ENCODE data around the gene MYRIP. TPM values are rescaled to one million over a fixed set of nuclear protein-coding genes. Genes with fewer than 3 reads are reported as not detected.

MYRIP gene
- total RNA-seq, 1 experiment from 2014 or later, result not detected

- in situ Hi-C loops (cut with HindIII; ENCODE audit: low sequenced_read_pairs), result no loop called here
- no peak for DNase-seq (ENCODE audit: low spot score)
Measured at GRCh38 chr3:40230382-40230781, 421.0 kb downstream of the MYRIP start.

GRCh38 chr3:40232626-40233025, 423.2 kb downstream of the MYRIP start:
- in situ Hi-C loops (cut with HindIII; ENCODE audit: low sequenced_read_pairs), result no loop called here
- no peak for DNase-seq (ENCODE audit: low spot score)

GRCh38 chr3:40237159-40237558, 427.8 kb downstream of the MYRIP start:
- no peak for DNase-seq (ENCODE audit: low spot score)
- in situ Hi-C loops (cut with HindIII; ENCODE audit: low sequenced_read_pairs), result no loop called here

GRCh38 chr3:40237889-40238571, 428.6 kb downstream of the MYRIP start:
- DNase-seq (ENCODE audit: low spot score), result peak; percentile 34
- in situ Hi-C loops (cut with HindIII; ENCODE audit: low sequenced_read_pairs), result no loop called here

GRCh38 chr3:40240921-40241320, 431.5 kb downstream of the MYRIP start:
- in situ Hi-C loops (cut with HindIII; ENCODE audit: low sequenced_read_pairs), result no loop called here

GRCh38 chr3:40242216-40242615, 432.8 kb downstream of the MYRIP start:
- in situ Hi-C loops (cut with HindIII; ENCODE audit: low sequenced_read_pairs), result no loop called here
- DNase-seq (ENCODE audit: low spot score), result peak; percentile 17

More at GRCh38 chr3:40240921-40241320, 431.5 kb downstream of the MYRIP start:
- no peak for DNase-seq (ENCODE audit: low spot score)

- in situ Hi-C loops (cut with HindIII; ENCODE audit: low sequenced_read_pairs), result no loop called here
- no peak for DNase-seq (ENCODE audit: low spot score)
Measured at GRCh38 chr3:40242638-40243037, 433.2 kb downstream of the MYRIP start.

- in situ Hi-C loops (cut with HindIII; ENCODE audit: low sequenced_read_pairs), result no loop called here
- DNase-seq (ENCODE audit: low spot score), result no peak
Measured at GRCh38 chr3:40243056-40243455, 433.6 kb downstream of the MYRIP start.

GRCh38 chr3:40247714-40248454, 438.5 kb downstream of the MYRIP start:
- no peak for DNase-seq (ENCODE audit: low spot score)
- in situ Hi-C loops (cut with HindIII; ENCODE audit: low sequenced_read_pairs), result no loop called here

GRCh38 chr3:40248591-40248990, 439.2 kb downstream of the MYRIP start:
- in situ Hi-C loops (cut with HindIII; ENCODE audit: low sequenced_read_pairs), result no loop called here
- DNase-seq (ENCODE audit: low spot score), result no peak

GRCh38 chr3:40249168-40249567, 439.8 kb downstream of the MYRIP start:
- no peak for DNase-seq (ENCODE audit: low spot score)
- in situ Hi-C loops (cut with HindIII; ENCODE audit: low sequenced_read_pairs), result no loop called here

GRCh38 chr3:40254491-40254890, 445.1 kb downstream of the MYRIP start:
- no peak for DNase-seq (ENCODE audit: low spot score)
- in situ Hi-C loops (cut with HindIII; ENCODE audit: low sequenced_read_pairs), result no loop called here

- in situ Hi-C loops (cut with HindIII; ENCODE audit: low sequenced_read_pairs), result no loop called here
Measured at GRCh38 chr3:40254891-40255290, 445.5 kb downstream of the MYRIP start.

GRCh38 chr3:40255532-40255931, 446.1 kb downstream of the MYRIP start:
- in situ Hi-C loops (cut with HindIII; ENCODE audit: low sequenced_read_pairs), result no loop called here
- DNase-seq (ENCODE audit: low spot score), result no peak

More at GRCh38 chr3:40254891-40255290, 445.5 kb downstream of the MYRIP start:
- no peak for DNase-seq (ENCODE audit: low spot score)

- DNase-seq (ENCODE audit: low spot score), result no peak
- in situ Hi-C loops (cut with HindIII; ENCODE audit: low sequenced_read_pairs), result no loop called here
Measured at GRCh38 chr3:40258064-40258463, 448.7 kb downstream of the MYRIP start.

- in situ Hi-C loops (cut with HindIII; ENCODE audit: low sequenced_read_pairs), result no loop called here
- no peak for DNase-seq (ENCODE audit: low spot score)
Measured at GRCh38 chr3:40258555-40258954, 449.1 kb downstream of the MYRIP start.

- in situ Hi-C loops (cut with HindIII; ENCODE audit: low sequenced_read_pairs), result no loop called here
- DNase-seq (ENCODE audit: low spot score), result peak; percentile 80
Measured at GRCh38 chr3:40262331-40262730, 452.9 kb downstream of the MYRIP start.

GRCh38 chr3:40264451-40264850, 455.0 kb downstream of the MYRIP start:
- in situ Hi-C loops (cut with HindIII; ENCODE audit: low sequenced_read_pairs), result no loop called here
- no peak for DNase-seq (ENCODE audit: low spot score)

- in situ Hi-C loops (cut with HindIII; ENCODE audit: low sequenced_read_pairs), result no loop called here
Measured at GRCh38 chr3:40265181-40265580, 455.8 kb downstream of the MYRIP start.

GRCh38 chr3:40267937-40268724, 458.7 kb downstream of the MYRIP start:
- in situ Hi-C loops (cut with HindIII; ENCODE audit: low sequenced_read_pairs), result no loop called here

More at GRCh38 chr3:40265181-40265580, 455.8 kb downstream of the MYRIP start:
- no peak for DNase-seq (ENCODE audit: low spot score)

More at GRCh38 chr3:40267937-40268724, 458.7 kb downstream of the MYRIP start:
- DNase-seq (ENCODE audit: low spot score), result no peak

Measured in G401 (cell line).